Endodermal cell (in vitro differentiated cells): ENCODE results near the gene CLEC16A. TPM values are rescaled to one million over a fixed set of nuclear protein-coding genes. Genes with fewer than 3 reads are reported as not detected.

Source experiments
- DNase-seq: peaks from one replicate; pipeline ENCODE4 v3.0.0-alpha.2; 2017
- H3K27ac ChIP-seq: 2 replicates; pipeline ENCODE4 v1.5.1; 2013; ENCODE audit warnings: mild to moderate bottlenecking, low read depth, low read length, moderate library complexity
- H3K27me3 ChIP-seq: 2 replicates; pipeline ENCODE4 v1.6.1; 2013; ENCODE audit warnings: mild to moderate bottlenecking, low read length, moderate library complexity; ENCODE audit not compliant: insufficient read depth, control insufficient read depth, poor library complexity, severe bottlenecking
- H3K36me3 ChIP-seq: 2 replicates; pipeline ENCODE4 v1.7.0; 2013; ENCODE audit warnings: mild to moderate bottlenecking, low read length, moderate library complexity; ENCODE audit not compliant: control insufficient read depth, insufficient read depth
- H3K4me1 ChIP-seq: one replicate; pipeline ENCODE4 v1.7.0; 2013; ENCODE audit warnings: low read length; ENCODE audit not compliant: control insufficient read depth, insufficient read depth
- H3K4me3 ChIP-seq: 2 replicates; pipeline ENCODE4 v1.5.1; 2013; ENCODE audit warnings: mild to moderate bottlenecking, low read length, moderate library complexity
- H3K9ac ChIP-seq: 2 replicates; pipeline ENCODE4 v1.6.1; 2013; ENCODE audit warnings: mild to moderate bottlenecking, low read length, moderate library complexity; ENCODE audit not compliant: poor library complexity, severe bottlenecking; ENCODE audit errors: extremely low read depth
- H3K9me3 ChIP-seq: 2 replicates; pipeline ENCODE4 v1.6.1; 2013; ENCODE audit warnings: mild to moderate bottlenecking, low read length, moderate library complexity; ENCODE audit not compliant: control insufficient read depth
- H3K27ac Mint-ChIP-seq: 2 replicates; pipeline ENCODE4 v1.8.0; 2020; ENCODE audit warnings: mixed read lengths
- H3K27me3 Mint-ChIP-seq: 2 replicates; pipeline ENCODE4 v1.8.0; 2021; ENCODE audit warnings: mild to moderate bottlenecking, mixed read lengths; ENCODE audit not compliant: insufficient read depth
- H3K36me3 Mint-ChIP-seq: 2 replicates; pipeline ENCODE4 v1.8.0; 2020; ENCODE audit warnings: low read depth, mixed read lengths
- H3K4me1 Mint-ChIP-seq: 2 replicates; pipeline ENCODE4 v1.8.0; 2020; ENCODE audit warnings: mixed read lengths
- H3K4me3 Mint-ChIP-seq: 2 replicates; pipeline ENCODE4 v1.8.0; 2020; ENCODE audit warnings: mild to moderate bottlenecking, moderate library complexity, mixed read lengths
- H3K9me3 Mint-ChIP-seq: 2 replicates; pipeline ENCODE4 v1.8.0; 2020; ENCODE audit warnings: mild to moderate bottlenecking, mixed read lengths
- WGBS, 2 experiments: methylation state at CpG; one replicate each; pipeline versions ENCODE4 v1.1.5 to v1.1.7; 2013; ENCODE audit warnings: missing lambda C conversion rate in 2 of 2, mixed read lengths in 1 of 2; ENCODE audit not compliant: insufficient coverage in 1 of 2, insufficient read length in 1 of 2; 5-methylcytosine and 5-hydroxymethylcytosine counted together
- total RNA-seq, 2 donors: library from RNA; stranded (reverse); fragmentation: NEBNext Ultra II Directional in 1 of 2; extraction: Animal tissue kit (Norgen Biotek cat#: 25700) in 1 of 2; gene quantifications; 2 replicates in 1 of 2; 3 replicates in 1 of 2; pipeline ENCODE4 v1.2.1, GENCODE V29; 2021
- TF ChIP-seq, protein P1 (sequence below): fragments of 200-600 bp; sonication (generic); conservative IDR thresholded peaks from 2 replicates; pipeline ENCODE4 v1.5.0; 2021; ENCODE audit warnings: antibody characterized with exemption, mild to moderate bottlenecking

Gene CLEC16A
- total RNA-seq, 2 donors from 2014 or later = 19.5 to 28.3 TPM

DNA sequence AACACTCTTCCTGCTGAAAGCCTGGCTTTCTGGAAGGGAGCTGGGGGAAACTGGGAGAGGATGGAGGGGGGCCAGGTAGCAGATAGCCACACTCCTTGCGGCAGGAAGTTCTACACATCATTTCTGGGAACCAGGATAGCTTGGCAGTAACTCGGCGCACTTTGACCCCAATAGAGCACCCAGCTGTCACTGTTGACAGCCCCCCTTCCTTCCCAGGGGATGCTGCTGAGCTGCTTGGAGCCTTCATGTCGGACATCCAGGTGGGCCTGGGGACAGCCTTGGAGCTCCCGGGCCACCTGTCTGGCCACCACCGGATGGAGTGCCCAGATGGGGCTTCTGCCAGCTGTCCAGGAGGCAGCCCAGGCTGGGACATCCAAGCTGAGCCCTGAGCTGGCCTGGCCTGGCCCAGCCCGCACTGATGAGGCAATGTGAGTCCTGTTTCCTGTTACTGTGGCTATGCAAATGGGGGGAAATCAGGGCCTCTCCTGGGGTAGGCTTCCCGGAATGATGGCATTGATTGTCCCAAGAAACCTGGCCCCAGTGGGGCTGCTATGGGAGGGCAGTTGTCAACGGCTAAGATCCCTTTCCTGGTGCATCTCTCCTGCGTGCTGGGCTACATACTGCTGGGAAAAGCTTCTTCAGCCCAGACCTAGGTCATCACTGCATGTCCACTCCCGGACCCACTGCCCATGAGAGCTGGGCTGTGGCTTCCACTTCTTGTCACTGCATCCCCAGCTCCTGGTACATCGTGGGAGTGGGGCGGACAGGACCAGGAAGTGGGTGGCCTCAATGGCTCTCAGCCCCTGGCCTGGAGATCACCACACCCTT lies 261.6 kb downstream of the CLEC16A start:
- Mint-ChIP-seq H3K27me3 (no peaks in the 10 kb centered on the region), H3K9me3 (peaks cover 3% of the 10 kb centered on the region), H3K4me3 (no peak overlapping the region), H3K4me1 (peaks cover 10% of the 10 kb centered on the region), H3K27ac (no peak overlapping the region), H3K36me3 (no peaks in the 10 kb centered on the region)
- H3K9me3 ChIP-seq = no peaks in the 10 kb centered on the region
- H3K4me1 ChIP-seq = no peaks in the 10 kb centered on the region
- WGBS, 2 experiments = 63 to 79% methylated on average over 5 to 13 of the region's 13 CpGs
- no peak overlapping the region for H3K27ac ChIP-seq
- H3K36me3 ChIP-seq = no peaks in the 10 kb centered on the region
- H3K4me3 ChIP-seq = no peak overlapping the region
- no peak for DNase-seq
- no peak overlapping the region for H3K9ac ChIP-seq
- H3K27me3 ChIP-seq = no peaks in the 10 kb centered on the region
- TF ChIP-seq, protein P1, sequence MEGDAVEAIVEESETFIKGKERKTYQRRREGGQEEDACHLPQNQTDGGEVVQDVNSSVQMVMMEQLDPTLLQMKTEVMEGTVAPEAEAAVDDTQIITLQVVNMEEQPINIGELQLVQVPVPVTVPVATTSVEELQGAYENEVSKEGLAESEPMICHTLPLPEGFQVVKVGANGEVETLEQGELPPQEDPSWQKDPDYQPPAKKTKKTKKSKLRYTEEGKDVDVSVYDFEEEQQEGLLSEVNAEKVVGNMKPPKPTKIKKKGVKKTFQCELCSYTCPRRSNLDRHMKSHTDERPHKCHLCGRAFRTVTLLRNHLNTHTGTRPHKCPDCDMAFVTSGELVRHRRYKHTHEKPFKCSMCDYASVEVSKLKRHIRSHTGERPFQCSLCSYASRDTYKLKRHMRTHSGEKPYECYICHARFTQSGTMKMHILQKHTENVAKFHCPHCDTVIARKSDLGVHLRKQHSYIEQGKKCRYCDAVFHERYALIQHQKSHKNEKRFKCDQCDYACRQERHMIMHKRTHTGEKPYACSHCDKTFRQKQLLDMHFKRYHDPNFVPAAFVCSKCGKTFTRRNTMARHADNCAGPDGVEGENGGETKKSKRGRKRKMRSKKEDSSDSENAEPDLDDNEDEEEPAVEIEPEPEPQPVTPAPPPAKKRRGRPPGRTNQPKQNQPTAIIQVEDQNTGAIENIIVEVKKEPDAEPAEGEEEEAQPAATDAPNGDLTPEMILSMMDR = no peak

DNA sequence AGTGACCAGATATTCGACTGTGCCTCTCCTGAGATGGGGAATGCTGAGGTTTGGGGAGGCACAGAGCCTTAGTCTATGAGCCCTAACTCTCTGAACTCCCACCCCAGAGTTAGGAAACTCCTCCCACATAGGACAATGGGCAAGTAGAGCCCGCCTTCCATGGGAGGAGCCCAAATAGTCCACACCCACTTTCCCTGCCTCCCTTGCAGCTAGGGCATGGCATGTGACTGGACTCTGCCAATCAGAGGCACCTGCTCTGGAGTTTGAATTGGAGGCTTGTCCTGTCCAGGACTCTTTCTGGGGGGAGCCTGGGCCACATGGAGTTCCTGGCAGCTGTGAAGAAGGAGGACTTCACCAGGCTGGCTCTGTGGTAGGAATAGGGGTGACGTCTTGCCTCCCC lies 263.3 kb downstream of the CLEC16A start:
- no peaks in the 10 kb centered on the region for H3K36me3 ChIP-seq
- Mint-ChIP-seq H3K4me3 (no peak overlapping the region), H3K4me1 (no peaks in the 10 kb centered on the region), H3K9me3 (peaks cover 3% of the 10 kb centered on the region), H3K27me3 (no peaks in the 10 kb centered on the region), H3K27ac (no peak overlapping the region), H3K36me3 (no peaks in the 10 kb centered on the region)
- WGBS, 2 experiments = 83 to 88% methylated on average over 1 to 3 of the region's 3 CpGs
- no peak overlapping the region for H3K4me3 ChIP-seq
- H3K27me3 ChIP-seq = no peaks in the 10 kb centered on the region
- no peak overlapping the region for H3K27ac ChIP-seq
- H3K9me3 ChIP-seq = no peaks in the 10 kb centered on the region
- H3K9ac ChIP-seq = no peak overlapping the region
- no peak for DNase-seq
- no peaks in the 10 kb centered on the region for H3K4me1 ChIP-seq
- TF ChIP-seq, protein P1 = no peak

DNA sequence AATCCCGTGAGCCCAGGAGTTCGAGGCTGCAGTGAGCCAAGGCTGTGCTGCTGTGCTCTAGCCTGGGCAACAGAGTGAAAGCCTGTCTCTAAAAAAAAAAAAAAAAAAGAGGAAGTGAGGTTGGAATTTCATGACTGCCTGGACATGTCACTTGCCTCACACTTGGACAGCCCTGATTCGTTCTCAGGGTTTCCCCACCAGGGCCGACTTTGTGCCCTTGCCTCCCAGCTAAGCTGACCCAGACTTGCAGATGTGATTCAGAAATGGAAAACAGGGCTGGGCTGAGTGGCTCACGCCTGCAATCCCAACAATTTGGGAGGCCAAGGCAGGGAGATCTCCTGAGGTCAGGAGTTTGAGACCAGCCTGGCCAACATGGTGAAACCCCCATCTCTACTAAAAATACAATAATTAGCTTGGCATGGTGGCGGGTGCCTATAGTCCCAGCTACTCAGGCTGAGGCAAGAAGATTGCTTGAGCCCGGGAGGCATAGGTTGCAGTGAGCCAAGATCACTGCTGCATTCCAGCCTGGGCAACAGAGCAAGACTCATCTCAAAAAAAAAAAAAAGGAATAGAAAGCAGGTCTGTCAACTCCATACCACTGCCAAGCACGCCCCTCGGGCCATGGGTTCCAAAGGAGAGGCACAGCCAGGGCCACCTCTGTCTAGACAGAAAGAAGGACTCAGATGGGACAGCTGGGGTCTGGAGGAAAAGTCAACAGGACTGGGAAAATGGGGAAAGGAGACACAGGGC lies 264.7 kb downstream of the CLEC16A start:
- no peaks in the 10 kb centered on the region for H3K27me3 Mint-ChIP-seq
- H3K4me1 Mint-ChIP-seq = no peaks in the 10 kb centered on the region
- Histone ChIP-seq H3K4me3 (no peak overlapping the region), H3K9ac (no peak overlapping the region), H3K9me3 (no peaks in the 10 kb centered on the region), H3K27me3 (no peaks in the 10 kb centered on the region), H3K36me3 (no peaks in the 10 kb centered on the region), H3K4me1 (no peaks in the 10 kb centered on the region), H3K27ac (no peak overlapping the region)
- no peak for DNase-seq
- H3K27ac Mint-ChIP-seq = no peak overlapping the region
- TF ChIP-seq, protein P1 = no peak
- no peak overlapping the region for H3K4me3 Mint-ChIP-seq
- 90 to 95% methylated on average over 5 to 9 of the region's 9 CpGs for WGBS, 2 experiments
- peaks cover 3% of the 10 kb centered on the region for H3K9me3 Mint-ChIP-seq
- H3K36me3 Mint-ChIP-seq = no peaks in the 10 kb centered on the region
